Hematopoietic multipotent progenitor cell treated with erythropoietin and hydrocortisone succinate and interleukin-3 and kit ligand, for 4 days (in vitro differentiated cells): Measurements from ENCODE around the gene TENM4.
"Not testable (repeated sequence)": the region's sequence is repeated elsewhere in the genome, so short reads cannot be mapped to it uniquely, and the experiment has no call there.

Source experiments
- DNase-seq: peaks from one replicate; pipeline ENCODE4 v3.0.0-alpha.2; 2015

TENM4 gene

GRCh38 chr11:78921509-78921908, 519.3 kb downstream of the TENM4 start:
- no peak for DNase-seq

GRCh38 chr11:78920329-78920728, 520.5 kb downstream of the TENM4 start:
- no peak for DNase-seq

- no peak for DNase-seq
Measured at GRCh38 chr11:78916759-78917158, 524.1 kb downstream of the TENM4 start.

- DNase-seq: no peak
Measured at GRCh38 chr11:78914503-78914902, 526.3 kb downstream of the TENM4 start.

GRCh38 chr11:78912778-78913177, 528.1 kb downstream of the TENM4 start:
- no peak for DNase-seq

- DNase-seq: no peak
Measured at GRCh38 chr11:78910322-78910721, 530.5 kb downstream of the TENM4 start.

- DNase-seq: no peak
Measured at GRCh38 chr11:78909386-78909785, 531.4 kb downstream of the TENM4 start.

- DNase-seq: no peak
Measured at GRCh38 chr11:78907636-78908035, 533.2 kb downstream of the TENM4 start.

GRCh38 chr11:78906566-78906965, 534.3 kb downstream of the TENM4 start:
- no peak for DNase-seq

GRCh38 chr11:78905756-78906155, 535.1 kb downstream of the TENM4 start:
- DNase-seq: no peak

- no peak for DNase-seq
Measured at GRCh38 chr11:78902771-78903507, 537.9 kb downstream of the TENM4 start.

GRCh38 chr11:78901831-78902230, 539.0 kb downstream of the TENM4 start:
- DNase-seq: no peak

GRCh38 chr11:78898266-78898775, 542.5 kb downstream of the TENM4 start:
- no peak for DNase-seq

- DNase-seq: no peak
Measured at GRCh38 chr11:78893996-78894395, 546.8 kb downstream of the TENM4 start.

- no peak for DNase-seq
Measured at GRCh38 chr11:78889698-78890097, 551.1 kb downstream of the TENM4 start.

GRCh38 chr11:78886616-78887015, 554.2 kb downstream of the TENM4 start:
- DNase-seq: no peak

- DNase-seq: no peak
Measured at GRCh38 chr11:78884761-78885160, 556.1 kb downstream of the TENM4 start.

GRCh38 chr11:78883506-78883905, 557.3 kb downstream of the TENM4 start:
- no peak for DNase-seq

GRCh38 chr11:78879094-78879980, 561.5 kb downstream of the TENM4 start:
- DNase-seq: not testable (repeated sequence)

GRCh38 chr11:78878631-78879030, 562.2 kb downstream of the TENM4 start:
- no peak for DNase-seq

GRCh38 chr11:78876676-78877075, 564.2 kb downstream of the TENM4 start:
- DNase-seq: no peak

- DNase-seq: no peak
Measured at GRCh38 chr11:78870655-78871054, 570.2 kb downstream of the TENM4 start.

GRCh38 chr11:78869293-78869692, 571.5 kb downstream of the TENM4 start:
- DNase-seq: no peak

GRCh38 chr11:78868563-78868962, 572.3 kb downstream of the TENM4 start:
- DNase-seq: no peak
